NB4 (cell line): ENCODE results near the gene MYMK.

ENCODE experiments used
- CTCF ChIP-seq: IDR thresholded peaks from one replicate; pipeline ENCODE4 v1.5.1; 2012; ENCODE audit warnings: low read depth, low read length
- MYC ChIP-seq: IDR thresholded peaks from 2 replicates; pipeline ENCODE4 v1.6.1; 2011; ENCODE audit warnings: low read depth, low read length
- POLR2A ChIP-seq: IDR thresholded peaks from 2 replicates; pipeline ENCODE4 v1.6.1; 2011; ENCODE audit warnings: mild to moderate bottlenecking; ENCODE audit not compliant: insufficient read length; ENCODE audit errors: extremely low read depth

- TF ChIP-seq CTCF (no peak), POLR2A (no peak), MYC (no peak)
Measured at GRCh38 chr9:133539991-133540697, 15.4 kb upstream of the MYMK start.
